OCI-LY1 (cell line): ENCODE results near the gene PARD3B.

Experiments
- EZH2 ChIP-seq: fragments of 200-600 bp; sonication (generic), shearing (Covaris generic); IDR thresholded peaks from 2 replicates; pipeline ENCODE4 v1.8.0; 2017; ENCODE audit warnings: borderline replicate concordance, mixed run types, mild to moderate bottlenecking, antibody characterized with exemption, low read length, moderate library complexity, mixed read lengths
- TF ChIP-seq, protein P1 (sequence below): fragments of 200-600 bp; sonication (generic), shearing (Covaris generic); IDR thresholded peaks from 2 replicates; pipeline ENCODE4 v1.5.1; 2017; ENCODE audit warnings: mild to moderate bottlenecking, antibody characterized with exemption, low read length, moderate library complexity, mixed read lengths

DNA sequence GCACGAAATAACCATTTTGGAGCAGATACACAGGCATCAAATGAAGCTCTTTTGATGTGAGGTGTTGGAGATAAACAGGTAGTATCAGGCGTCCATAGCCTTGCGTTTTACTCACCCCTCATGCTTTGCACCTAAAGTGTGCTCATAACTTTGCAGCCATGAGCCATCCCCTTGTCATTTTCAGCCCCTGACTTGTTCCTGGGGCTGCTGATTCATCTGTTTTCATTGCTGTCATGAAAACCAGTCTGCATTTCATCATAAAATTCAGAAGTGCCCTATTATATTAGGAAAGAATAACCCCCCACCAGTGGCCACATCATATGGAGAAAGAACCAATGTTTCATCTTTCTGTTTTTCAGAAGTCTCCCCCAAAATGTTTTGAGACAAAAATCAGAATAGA is 807.3 kb downstream of the PARD3B start:
- TF ChIP-seq, protein P1, sequence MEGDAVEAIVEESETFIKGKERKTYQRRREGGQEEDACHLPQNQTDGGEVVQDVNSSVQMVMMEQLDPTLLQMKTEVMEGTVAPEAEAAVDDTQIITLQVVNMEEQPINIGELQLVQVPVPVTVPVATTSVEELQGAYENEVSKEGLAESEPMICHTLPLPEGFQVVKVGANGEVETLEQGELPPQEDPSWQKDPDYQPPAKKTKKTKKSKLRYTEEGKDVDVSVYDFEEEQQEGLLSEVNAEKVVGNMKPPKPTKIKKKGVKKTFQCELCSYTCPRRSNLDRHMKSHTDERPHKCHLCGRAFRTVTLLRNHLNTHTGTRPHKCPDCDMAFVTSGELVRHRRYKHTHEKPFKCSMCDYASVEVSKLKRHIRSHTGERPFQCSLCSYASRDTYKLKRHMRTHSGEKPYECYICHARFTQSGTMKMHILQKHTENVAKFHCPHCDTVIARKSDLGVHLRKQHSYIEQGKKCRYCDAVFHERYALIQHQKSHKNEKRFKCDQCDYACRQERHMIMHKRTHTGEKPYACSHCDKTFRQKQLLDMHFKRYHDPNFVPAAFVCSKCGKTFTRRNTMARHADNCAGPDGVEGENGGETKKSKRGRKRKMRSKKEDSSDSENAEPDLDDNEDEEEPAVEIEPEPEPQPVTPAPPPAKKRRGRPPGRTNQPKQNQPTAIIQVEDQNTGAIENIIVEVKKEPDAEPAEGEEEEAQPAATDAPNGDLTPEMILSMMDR, result no peak
- no peak for TF ChIP-seq EZH2
